KMS-11 (cell line): ENCODE data around the gene JOSD2.

Experiments
- H2AFZ ChIP-seq: fragments of 200-600 bp; sonication (generic); 2 replicates; pipeline ENCODE4 v1.6.1; 2016; ENCODE audit warnings: antibody characterized with exemption, mixed run types, low read depth
- H3K27ac ChIP-seq: fragments of 200-600 bp; sonication (generic); 2 replicates; pipeline ENCODE4 v1.6.1; 2016; ENCODE audit warnings: mild to moderate bottlenecking, mixed run types
- H3K27me3 ChIP-seq: fragments of 200-600 bp; sonication (generic); 2 replicates; pipeline ENCODE4 v1.6.1; 2017; ENCODE audit warnings: mild to moderate bottlenecking, low read depth, mixed run types, moderate library complexity; ENCODE audit not compliant: insufficient read depth
- H3K36me3 ChIP-seq: fragments of 200-600 bp; sonication (generic); 2 replicates; pipeline ENCODE4 v1.6.1; 2017; ENCODE audit warnings: mild to moderate bottlenecking, mixed run types; ENCODE audit not compliant: insufficient read depth
- H3K4me1 ChIP-seq: fragments of 200-600 bp; sonication (generic); 2 replicates; pipeline ENCODE4 v1.6.1; 2016; ENCODE audit warnings: mild to moderate bottlenecking, low read depth, mixed run types; ENCODE audit not compliant: poor library complexity, severe bottlenecking
- H3K4me2 ChIP-seq: fragments of 200-600 bp; sonication (generic); 2 replicates; pipeline ENCODE4 v1.7.0; 2016; ENCODE audit warnings: mild to moderate bottlenecking, mixed run types
- H3K4me3 ChIP-seq: fragments of 200-600 bp; sonication (generic); IDR thresholded peaks from 2 replicates; pipeline ENCODE4 v1.6.1; 2017; ENCODE audit warnings: low read depth, low read length, mixed read lengths; ENCODE audit not compliant: insufficient read depth
- H3K79me2 ChIP-seq: fragments of 200-600 bp; sonication (generic); 2 replicates; pipeline ENCODE4 v1.6.1; 2016; ENCODE audit warnings: low read depth, mixed run types; ENCODE audit not compliant: insufficient read depth
- H3K9ac ChIP-seq: fragments of 200-600 bp; sonication (generic); 2 replicates; pipeline ENCODE4 v1.6.1; 2016; ENCODE audit warnings: mild to moderate bottlenecking, mixed run types
- H4K20me1 ChIP-seq: fragments of 200-600 bp; sonication (generic); 2 replicates; pipeline ENCODE4 v1.6.1; 2016; ENCODE audit warnings: mild to moderate bottlenecking, mixed run types; ENCODE audit not compliant: insufficient read depth
- TF ChIP-seq, protein P1 (sequence below): fragments of 200-600 bp; sonication (generic); conservative IDR thresholded peaks from 2 replicates; pipeline ENCODE4 v1.6.1; 2017; ENCODE audit warnings: low read depth, mild to moderate bottlenecking, antibody characterized with exemption, low read length, moderate library complexity, mixed read lengths

JOSD2 gene

GRCh38 chr19:50459067-50459456, 51.9 kb downstream of the JOSD2 start:
- H3K79me2 ChIP-seq, result no peaks in the 10 kb centered on the region
- H4K20me1 ChIP-seq, result no peaks in the 10 kb centered on the region
- TF ChIP-seq, protein P1, sequence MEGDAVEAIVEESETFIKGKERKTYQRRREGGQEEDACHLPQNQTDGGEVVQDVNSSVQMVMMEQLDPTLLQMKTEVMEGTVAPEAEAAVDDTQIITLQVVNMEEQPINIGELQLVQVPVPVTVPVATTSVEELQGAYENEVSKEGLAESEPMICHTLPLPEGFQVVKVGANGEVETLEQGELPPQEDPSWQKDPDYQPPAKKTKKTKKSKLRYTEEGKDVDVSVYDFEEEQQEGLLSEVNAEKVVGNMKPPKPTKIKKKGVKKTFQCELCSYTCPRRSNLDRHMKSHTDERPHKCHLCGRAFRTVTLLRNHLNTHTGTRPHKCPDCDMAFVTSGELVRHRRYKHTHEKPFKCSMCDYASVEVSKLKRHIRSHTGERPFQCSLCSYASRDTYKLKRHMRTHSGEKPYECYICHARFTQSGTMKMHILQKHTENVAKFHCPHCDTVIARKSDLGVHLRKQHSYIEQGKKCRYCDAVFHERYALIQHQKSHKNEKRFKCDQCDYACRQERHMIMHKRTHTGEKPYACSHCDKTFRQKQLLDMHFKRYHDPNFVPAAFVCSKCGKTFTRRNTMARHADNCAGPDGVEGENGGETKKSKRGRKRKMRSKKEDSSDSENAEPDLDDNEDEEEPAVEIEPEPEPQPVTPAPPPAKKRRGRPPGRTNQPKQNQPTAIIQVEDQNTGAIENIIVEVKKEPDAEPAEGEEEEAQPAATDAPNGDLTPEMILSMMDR, result no peak
- no peak overlapping the region for H3K4me2 ChIP-seq
- H2AFZ ChIP-seq, result no peak overlapping the region
- no peaks in the 10 kb centered on the region for H3K36me3 ChIP-seq
- no peak overlapping the region for H3K27ac ChIP-seq
- H3K9ac ChIP-seq, result no peak overlapping the region
- no peak overlapping the region for H3K4me3 ChIP-seq
- no peaks in the 10 kb centered on the region for H3K4me1 ChIP-seq
- H3K27me3 ChIP-seq, result peaks cover 48% of the 10 kb centered on the region

DNA sequence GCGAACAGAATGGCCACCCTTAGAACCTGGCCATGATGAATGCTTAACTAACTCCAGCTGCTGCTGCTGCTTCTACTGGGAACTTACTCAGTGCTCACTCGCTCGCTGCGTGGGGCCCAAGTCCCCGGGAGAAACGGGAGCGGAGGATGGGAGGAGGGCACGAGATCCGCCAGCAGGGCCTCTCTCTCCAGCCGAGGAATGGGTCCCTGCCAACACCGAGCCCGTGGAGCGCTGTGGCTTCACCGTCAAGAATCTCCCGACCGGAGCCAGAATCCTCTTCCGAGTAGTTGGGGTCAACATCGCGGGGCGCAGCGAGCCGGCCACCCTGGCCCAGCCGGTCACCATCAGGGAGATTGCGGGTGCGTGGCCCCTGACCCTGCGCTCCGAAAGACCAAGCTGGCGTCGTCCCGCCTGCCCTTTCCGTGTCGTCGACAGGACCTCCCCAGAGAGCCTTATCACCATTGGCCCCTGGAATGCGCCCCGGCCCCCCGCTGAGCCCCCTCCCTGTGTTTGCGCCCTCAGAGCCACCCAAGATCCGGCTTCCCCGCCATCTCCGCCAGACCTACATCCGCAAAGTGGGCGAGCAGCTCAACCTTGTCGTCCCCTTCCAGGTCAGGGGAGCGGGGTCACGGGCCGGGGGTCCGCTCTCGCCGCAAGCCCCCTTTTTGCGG, 52.5 kb downstream of the JOSD2 start:
- Histone ChIP-seq H3K27me3 (peaks cover 47% of the 10 kb centered on the region), H3K27ac (no peak overlapping the region), H3K79me2 (no peaks in the 10 kb centered on the region), H3K36me3 (no peaks in the 10 kb centered on the region), H3K4me2 (no peak overlapping the region), H3K9ac (no peak overlapping the region), H3K4me3 (no peak overlapping the region), H2AFZ (no peak overlapping the region), H4K20me1 (no peaks in the 10 kb centered on the region), H3K4me1 (no peaks in the 10 kb centered on the region)
- TF ChIP-seq, protein P1, result no peak

GRCh38 chr19:50457300-50457699, 53.7 kb downstream of the JOSD2 start:
- no peaks in the 10 kb centered on the region for H3K4me1 ChIP-seq
- no peak overlapping the region for H3K9ac ChIP-seq
- H2AFZ ChIP-seq, result no peak overlapping the region
- no peaks in the 10 kb centered on the region for H4K20me1 ChIP-seq
- no peaks in the 10 kb centered on the region for H3K79me2 ChIP-seq
- H3K4me3 ChIP-seq, result no peak overlapping the region
- no peak overlapping the region for H3K4me2 ChIP-seq
- TF ChIP-seq, protein P1, result no peak
- H3K36me3 ChIP-seq, result no peaks in the 10 kb centered on the region
- no peak overlapping the region for H3K27ac ChIP-seq
- peaks cover 55% of the 10 kb centered on the region; the same call in 1 of the 2 replicates for H3K27me3 ChIP-seq
